Activated B cell treated with CpG ODN at 0.5 μM for 24 hours (primary cell): ENCODE results near the gene NMNAT2. TPM values are rescaled to one million over a fixed set of nuclear protein-coding genes. Genes with fewer than 3 reads are reported as not detected.

Experiments used
- ATAC-seq: fragments of 200-7000 bp; cut with Tn5 transposase; one replicate; pipeline ENCODE4 v1.10.0; 2021; ENCODE audit warnings: low read depth, mild to moderate bottlenecking, moderate library complexity
- CTCF ChIA-PET: fragments of 350-600 bp; sonication (Branson Sonifier 250); formaldehyde crosslinking; loops from one replicate; lab custom pipeline; 2021; ENCODE audit warnings: antibody characterized with exemption; lab: Charles Lee
- POLR2A ChIA-PET: fragments of 350-600 bp; sonication (Branson Sonifier 250); formaldehyde crosslinking; loops from one replicate; lab custom pipeline; 2021; ENCODE audit warnings: antibody characterized with exemption; lab: Charles Lee
- DNase-seq: peaks from one replicate; pipeline ENCODE4 v3.0.0; 2022
- H3K27ac Mint-ChIP-seq: one replicate; pipeline ENCODE4 v1.8.0; 2020; ENCODE audit warnings: mixed read lengths
- H3K27me3 Mint-ChIP-seq: one replicate; pipeline ENCODE4 v1.8.0; 2021; ENCODE audit warnings: mixed read lengths
- H3K36me3 Mint-ChIP-seq: one replicate; pipeline ENCODE4 v1.8.0; 2021; ENCODE audit warnings: low read depth, mixed read lengths
- H3K4me1 Mint-ChIP-seq: one replicate; pipeline ENCODE4 v1.8.0; 2021; ENCODE audit warnings: mixed read lengths
- H3K4me3 Mint-ChIP-seq: one replicate; pipeline ENCODE4 v1.8.0; 2020; ENCODE audit warnings: mild to moderate bottlenecking, mixed read lengths
- H3K9me3 Mint-ChIP-seq: one replicate; pipeline ENCODE4 v1.8.0; 2020; ENCODE audit warnings: mixed read lengths
- intact Hi-C: fragments of 100-400 bp; cut with micrococcal nuclease; formaldehyde crosslinking; loops from one replicate; pipeline ENCODE4 v1.15.1; 2024
- total RNA-seq: library from RNA; stranded (reverse); gene quantifications from 2 replicates; pipeline ENCODE4 v1.2.3, GENCODE V29; 2022
- TF ChIP-seq, protein P1 (sequence below): fragments of 200-600 bp; IDR thresholded peaks from one replicate; pipeline ENCODE4 v1.8.0; 2022; ENCODE audit warnings: antibody characterized with exemption, mild to moderate bottlenecking

NMNAT2 gene
- total RNA-seq, 1 donor from 2014 or later = not detected

DNA sequence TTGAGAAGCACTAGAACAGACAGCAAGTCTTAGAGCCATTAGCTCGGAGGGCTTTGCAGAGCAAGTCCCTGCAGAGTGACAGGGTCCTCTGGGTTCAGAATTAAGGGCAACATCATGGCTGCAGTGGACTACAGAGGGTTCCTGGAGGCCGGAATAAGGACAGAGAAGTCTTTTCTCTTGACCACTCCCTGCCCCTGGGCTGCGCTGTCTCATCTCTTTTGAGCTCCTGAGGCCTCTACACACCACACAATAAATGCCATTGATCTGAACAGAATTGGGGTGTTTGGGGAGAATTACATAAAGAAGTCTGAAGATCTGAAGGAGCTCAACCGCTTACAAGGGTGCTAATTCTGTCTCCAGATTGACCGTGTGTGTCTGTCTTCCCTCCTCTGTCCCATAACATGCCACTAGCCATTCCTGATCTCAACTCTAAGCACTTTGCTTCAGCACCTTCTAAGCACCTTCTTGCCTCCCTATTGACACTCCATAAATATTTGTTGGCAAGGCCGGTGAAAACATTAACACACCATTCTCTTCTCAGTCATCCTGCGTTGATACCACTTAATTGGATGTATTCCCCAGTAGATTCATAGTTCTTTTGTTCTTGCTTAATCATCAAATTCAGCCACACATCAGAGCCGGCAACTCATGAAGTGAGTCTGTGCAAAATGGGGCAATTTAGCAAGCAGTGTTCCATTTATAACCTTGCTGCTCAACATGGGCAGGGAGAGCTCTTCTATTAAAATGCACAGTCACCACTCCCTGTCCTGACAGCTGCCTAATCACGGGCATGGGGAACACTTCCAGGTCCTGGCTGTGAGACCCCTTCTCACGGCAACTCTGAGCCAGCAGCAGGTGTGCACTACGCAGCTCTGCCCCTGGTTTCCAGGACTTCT is 49.7 kb downstream of the NMNAT2 start:
- H3K9me3 Mint-ChIP-seq = no peaks in the 10 kb centered on the region
- POLR2A ChIA-PET = no interaction called here
- TF ChIP-seq, protein P1, sequence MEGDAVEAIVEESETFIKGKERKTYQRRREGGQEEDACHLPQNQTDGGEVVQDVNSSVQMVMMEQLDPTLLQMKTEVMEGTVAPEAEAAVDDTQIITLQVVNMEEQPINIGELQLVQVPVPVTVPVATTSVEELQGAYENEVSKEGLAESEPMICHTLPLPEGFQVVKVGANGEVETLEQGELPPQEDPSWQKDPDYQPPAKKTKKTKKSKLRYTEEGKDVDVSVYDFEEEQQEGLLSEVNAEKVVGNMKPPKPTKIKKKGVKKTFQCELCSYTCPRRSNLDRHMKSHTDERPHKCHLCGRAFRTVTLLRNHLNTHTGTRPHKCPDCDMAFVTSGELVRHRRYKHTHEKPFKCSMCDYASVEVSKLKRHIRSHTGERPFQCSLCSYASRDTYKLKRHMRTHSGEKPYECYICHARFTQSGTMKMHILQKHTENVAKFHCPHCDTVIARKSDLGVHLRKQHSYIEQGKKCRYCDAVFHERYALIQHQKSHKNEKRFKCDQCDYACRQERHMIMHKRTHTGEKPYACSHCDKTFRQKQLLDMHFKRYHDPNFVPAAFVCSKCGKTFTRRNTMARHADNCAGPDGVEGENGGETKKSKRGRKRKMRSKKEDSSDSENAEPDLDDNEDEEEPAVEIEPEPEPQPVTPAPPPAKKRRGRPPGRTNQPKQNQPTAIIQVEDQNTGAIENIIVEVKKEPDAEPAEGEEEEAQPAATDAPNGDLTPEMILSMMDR = no peak
- H3K4me3 Mint-ChIP-seq = no peak overlapping the region
- H3K27ac Mint-ChIP-seq = no peak overlapping the region
- no peaks in the 10 kb centered on the region for H3K4me1 Mint-ChIP-seq
- H3K27me3 Mint-ChIP-seq = peaks cover 26% of the 10 kb centered on the region
- intact Hi-C loops = no loop called here
- ATAC-seq (no peak), DNase-seq (no peak)
- CTCF ChIA-PET = no interaction called here
- no peaks in the 10 kb centered on the region for H3K36me3 Mint-ChIP-seq

DNA sequence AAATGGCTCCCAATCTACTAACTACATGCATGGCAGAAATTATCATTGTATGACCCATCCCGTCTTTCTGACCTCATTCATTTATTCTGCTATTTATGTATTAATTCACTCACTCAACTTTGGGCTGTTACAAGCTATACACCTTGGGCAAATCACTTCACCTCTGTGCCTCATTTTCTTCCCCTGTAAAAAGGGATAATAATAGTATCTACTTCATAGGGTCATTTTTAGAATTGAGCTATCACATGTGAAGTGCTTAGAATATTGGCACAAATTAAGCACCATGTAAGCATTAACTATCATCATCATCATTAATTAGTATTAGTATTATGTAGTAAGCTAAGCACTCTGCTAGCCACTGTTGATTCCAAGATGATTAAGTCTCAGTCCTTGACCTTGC is 52.1 kb downstream of the NMNAT2 start:
- ATAC-seq (no peak), DNase-seq (no peak)
- TF ChIP-seq, protein P1 = no peak
- Mint-ChIP-seq H3K27ac (no peak overlapping the region), H3K27me3 (peaks cover 30% of the 10 kb centered on the region), H3K9me3 (no peaks in the 10 kb centered on the region), H3K4me3 (no peak overlapping the region), H3K36me3 (no peaks in the 10 kb centered on the region), H3K4me1 (no peaks in the 10 kb centered on the region)
- ChIA-PET CTCF (no interaction called here), POLR2A (no interaction called here)
- intact Hi-C loops = no loop called here

DNA sequence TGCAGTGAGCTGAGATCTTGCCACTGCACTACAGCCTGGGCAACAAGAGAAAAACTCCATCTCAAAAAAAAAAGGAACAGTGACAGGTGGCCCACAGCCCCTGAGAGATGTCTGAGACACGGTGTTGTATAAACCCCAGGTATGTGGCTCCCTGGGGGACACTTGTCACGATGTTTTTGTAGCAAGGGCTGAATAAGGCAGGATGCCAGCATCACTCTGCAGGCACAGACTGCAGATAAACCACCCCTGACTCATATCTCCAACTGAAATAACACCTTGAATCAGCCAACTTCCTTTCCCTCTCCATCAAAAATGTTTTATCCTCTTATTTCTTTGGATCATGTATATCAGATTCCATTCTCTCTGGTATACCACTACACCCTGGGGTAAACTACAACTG is 52.5 kb downstream of the NMNAT2 start:
- no peak for DNase-seq

DNA sequence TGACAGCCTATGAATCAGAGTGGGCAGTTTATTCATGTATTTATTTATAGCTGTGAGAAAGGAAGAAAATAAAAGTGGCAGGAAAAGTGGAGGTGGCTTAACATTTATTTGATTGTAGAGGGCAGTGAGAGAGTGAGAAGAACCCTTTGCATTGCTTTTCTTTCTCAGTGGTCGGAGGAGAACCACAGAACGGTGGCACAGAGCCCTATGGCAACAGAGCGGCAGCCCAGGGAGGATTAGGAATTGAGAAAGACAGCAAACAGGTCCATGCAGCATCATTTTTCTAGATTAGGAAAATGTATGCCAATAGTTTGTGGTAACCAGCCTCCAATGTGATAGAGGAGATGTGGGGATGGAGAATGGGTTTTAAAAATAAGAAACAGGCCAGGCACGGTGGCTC is 53.1 kb downstream of the NMNAT2 start:
- peaks cover 29% of the 10 kb centered on the region for H3K27me3 Mint-ChIP-seq
- no peaks in the 10 kb centered on the region for H3K4me1 Mint-ChIP-seq
- TF ChIP-seq, protein P1 = no peak
- ChIA-PET CTCF (no interaction called here), POLR2A (no interaction called here)
- H3K4me3 Mint-ChIP-seq = no peak overlapping the region
- no peaks in the 10 kb centered on the region for H3K36me3 Mint-ChIP-seq
- no peak overlapping the region for H3K27ac Mint-ChIP-seq
- intact Hi-C loops = no loop called here
- DNase-seq (no peak), ATAC-seq (no peak)
- H3K9me3 Mint-ChIP-seq = no peaks in the 10 kb centered on the region

More for the DNA sequence above, 52.5 kb downstream of the NMNAT2 start:
- POLR2A ChIA-PET = no interaction called here
- no peak overlapping the region for H3K4me3 Mint-ChIP-seq
- no peaks in the 10 kb centered on the region for H3K9me3 Mint-ChIP-seq
- no peaks in the 10 kb centered on the region for H3K4me1 Mint-ChIP-seq
- peaks cover 26% of the 10 kb centered on the region for H3K27me3 Mint-ChIP-seq
- ATAC-seq = no peak
- intact Hi-C loops = no loop called here
- CTCF ChIA-PET = no interaction called here
- TF ChIP-seq, protein P1 = no peak
- no peak overlapping the region for H3K27ac Mint-ChIP-seq
- no peaks in the 10 kb centered on the region for H3K36me3 Mint-ChIP-seq

DNA sequence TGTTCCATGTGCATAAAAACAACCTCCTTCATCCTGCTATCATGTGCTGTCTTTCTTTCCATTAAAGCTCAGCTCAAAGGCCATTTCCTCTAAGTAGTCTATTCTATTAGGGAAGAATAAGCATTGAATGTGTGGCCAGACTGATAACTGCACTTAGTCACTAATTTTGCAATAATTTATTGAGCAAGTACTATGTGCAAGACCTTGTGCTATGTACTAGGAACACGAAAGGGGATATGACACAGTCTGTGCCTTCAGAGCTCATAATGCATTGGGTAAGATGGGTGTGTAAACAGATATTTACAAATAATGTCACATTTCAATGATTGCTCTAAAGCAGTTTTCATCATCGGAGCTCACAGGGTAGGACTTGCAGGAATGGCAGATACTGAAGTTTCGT is 54.2 kb downstream of the NMNAT2 start:
- no peaks in the 10 kb centered on the region for H3K36me3 Mint-ChIP-seq
- ChIA-PET CTCF (no interaction called here), POLR2A (no interaction called here)
- peaks cover 28% of the 10 kb centered on the region for H3K27me3 Mint-ChIP-seq
- H3K4me1 Mint-ChIP-seq = no peaks in the 10 kb centered on the region
- TF ChIP-seq, protein P1 = no peak
- DNase-seq (no peak), ATAC-seq (no peak)
- intact Hi-C loops = no loop called here
- H3K4me3 Mint-ChIP-seq = no peak overlapping the region
- no peaks in the 10 kb centered on the region for H3K9me3 Mint-ChIP-seq
- no peak overlapping the region for H3K27ac Mint-ChIP-seq
